ENCODE measurements around the gene FKBP5. TPM values are rescaled to one million over a fixed set of nuclear protein-coding genes. Genes with fewer than 3 reads are reported as not detected.

Gene FKBP5
- total RNA-seq, 2 donors from 2014 or later: 133 to 138 TPM

- 94% methylated on average over 1 of the region's 1 CpG for WGBS, 2 donors
- TF ChIP-seq POLR2A (IDR thresholded peaks at IDR 0.05) (no peak), CTCF (IDR thresholded peaks at IDR 0.05) (no peak)
- DNase-seq (no peak), ATAC-seq (no peak)
- Histone ChIP-seq H3K4me1 (peaks cover 76% of the 10 kb centered on the region), H3K27ac (no peak overlapping the region), H3K4me3 (no peak overlapping the region), H3K36me3 (replicated peaks in 1 of 2; ENCODE audit: insufficient read depth in 1 of 2, low read depth in 2 of 2) (no peaks in the 10 kb centered on the region), H3K27me3 (no peaks in the 10 kb centered on the region), H3K9me3 (no peaks in the 10 kb centered on the region)
- intact Hi-C loops (cut with DNase I): no loop called here
Observed at GRCh38 chr6:35678814-35679213, 9.9 kb downstream of the FKBP5 start.

- Histone ChIP-seq H3K36me3 (replicated peaks in 1 of 2; ENCODE audit: insufficient read depth in 1 of 2, low read depth in 2 of 2) (no peaks in the 10 kb centered on the region), H3K4me3 (no peak overlapping the region), H3K27ac (peak overlapping the region in 1 of 4 donors; percentile 40), H3K27me3 (no peaks in the 10 kb centered on the region), H3K4me1 (peaks cover 79% of the 10 kb centered on the region), H3K9me3 (no peaks in the 10 kb centered on the region)
- TF ChIP-seq POLR2A (IDR thresholded peaks at IDR 0.05) (no peak), CTCF (IDR thresholded peaks at IDR 0.05) (no peak)
- ATAC-seq: no peak
- no peak for DNase-seq
- intact Hi-C loops (cut with DNase I): no loop called here
- WGBS, 2 donors: 77 to 86% methylated on average over 4 of the region's 4 CpGs
Observed at GRCh38 chr6:35678021-35678654, 10.6 kb downstream of the FKBP5 start.

GRCh38 chr6:35677456-35677855, 11.3 kb downstream of the FKBP5 start:
- WGBS, 2 donors: 53 to 59% methylated on average over 2 of the region's 2 CpGs
- H3K27ac ChIP-seq: peak overlapping the region in 1 of 4 donors; percentile 40
- H3K27me3 ChIP-seq: no peaks in the 10 kb centered on the region
- TF ChIP-seq POLR2A (IDR thresholded peaks at IDR 0.05) (no peak), CTCF (IDR thresholded peaks at IDR 0.05) (no peak)
- H3K9me3 ChIP-seq: no peaks in the 10 kb centered on the region
- peak; percentile 74 for ATAC-seq
- H3K4me3 ChIP-seq: no peak overlapping the region
- intact Hi-C loops (cut with DNase I): no loop called here
- no peaks in the 10 kb centered on the region for H3K36me3 ChIP-seq (replicated peaks in 1 of 2; ENCODE audit: insufficient read depth in 1 of 2, low read depth in 2 of 2)
- peak in 2 of 4 donors; percentile 41 to 50 for DNase-seq
- peaks cover 81% of the 10 kb centered on the region for H3K4me1 ChIP-seq

DNA sequence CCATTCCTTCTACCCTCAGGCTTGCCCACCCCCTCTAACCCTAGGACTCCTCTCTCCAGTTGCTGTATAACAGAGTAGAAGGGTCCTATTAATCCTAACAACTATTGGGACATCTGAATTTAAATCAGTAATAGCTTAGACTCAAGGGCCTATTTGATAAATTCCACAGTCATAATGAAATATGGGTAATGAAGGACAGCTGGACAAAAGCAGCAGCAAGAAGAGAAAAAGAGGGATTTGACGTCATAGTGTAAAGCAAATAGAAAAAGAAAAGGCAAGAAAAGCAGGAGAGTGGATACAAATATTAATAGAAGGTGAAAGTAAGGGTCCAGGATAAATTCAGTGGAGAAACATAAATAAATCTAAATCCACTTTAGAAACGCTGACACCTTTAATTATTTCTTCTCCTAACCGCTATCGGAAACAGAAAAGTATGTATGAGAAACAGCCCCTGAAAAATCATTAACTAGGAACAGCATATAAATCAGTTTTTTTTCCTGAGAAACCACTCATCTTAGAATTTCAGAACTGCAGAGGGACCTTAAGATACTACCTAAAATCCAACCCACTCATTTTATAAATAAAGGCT, 12.8 kb downstream of the FKBP5 start:
- WGBS, 2 donors: 69 to 87% methylated on average over 4 of the region's 4 CpGs
- intact Hi-C loops (cut with DNase I): no loop called here
- H3K36me3 ChIP-seq (replicated peaks in 1 of 2; ENCODE audit: insufficient read depth in 1 of 2, low read depth in 2 of 2): no peaks in the 10 kb centered on the region
- H3K27me3 ChIP-seq: no peaks in the 10 kb centered on the region
- TF ChIP-seq POLR2A (IDR thresholded peaks at IDR 0.05): no peak
- no peak for TF ChIP-seq CTCF (IDR thresholded peaks at IDR 0.05)
- ATAC-seq (no peak), DNase-seq (no peak)
- peaks cover 72% of the 10 kb centered on the region for H3K4me1 ChIP-seq
- no peaks in the 10 kb centered on the region for H3K9me3 ChIP-seq
- no peak overlapping the region for H3K4me3 ChIP-seq
- H3K27ac ChIP-seq: no peak overlapping the region

DNA sequence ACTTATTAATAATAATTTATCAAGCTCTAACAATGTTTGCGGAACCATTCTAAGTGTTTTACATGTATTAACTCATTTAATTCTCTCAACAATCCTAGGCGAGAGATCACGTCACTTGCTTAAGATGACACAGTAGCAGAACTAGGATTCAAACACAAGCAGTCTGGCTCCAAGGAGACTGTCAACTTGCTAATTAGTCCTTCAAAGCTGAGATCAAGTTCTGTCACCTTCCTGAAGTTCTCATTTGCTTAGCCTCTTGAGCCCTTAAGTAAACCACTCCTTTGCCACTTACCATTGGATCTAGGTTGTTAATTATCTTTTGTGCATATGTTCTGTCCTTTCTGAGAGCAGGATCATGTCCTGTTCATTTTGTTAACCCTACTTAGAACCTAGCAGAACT, 14.1 kb downstream of the FKBP5 start:
- no peak for ATAC-seq
- peaks cover 74% of the 10 kb centered on the region for H3K4me1 ChIP-seq

More for the DNA sequence above, 14.1 kb downstream of the FKBP5 start:
- Histone ChIP-seq H3K4me3 (no peak overlapping the region), H3K27ac (no peak overlapping the region), H3K9me3 (no peaks in the 10 kb centered on the region), H3K36me3 (replicated peaks in 1 of 2; ENCODE audit: insufficient read depth in 1 of 2, low read depth in 2 of 2) (no peaks in the 10 kb centered on the region), H3K27me3 (no peaks in the 10 kb centered on the region)
- TF ChIP-seq POLR2A (IDR thresholded peaks at IDR 0.05) (no peak), CTCF (IDR thresholded peaks at IDR 0.05) (no peak)
- WGBS, 2 donors: 96 to 98% methylated on average over 3 of the region's 3 CpGs
- DNase-seq: no peak
- intact Hi-C loops (cut with DNase I): no loop called here
